CD4-positive, alpha-beta memory T cell (primary cell): Measurements from ENCODE around the gene ETV7. TPM values are rescaled to one million over a fixed set of nuclear protein-coding genes. Genes with fewer than 3 reads are reported as not detected.

Experiments used
- CTCF ChIA-PET: fragments of 350-600 bp; sonication (Branson Sonifier 250); formaldehyde crosslinking; loops from one replicate; lab custom pipeline; 2021; ENCODE audit warnings: inconsistent platforms; ENCODE audit not compliant: partially characterized antibody; lab: Charles Lee
- POLR2A ChIA-PET: fragments of 350-600 bp; sonication (Branson Sonifier 250); formaldehyde crosslinking; loops from one replicate; lab custom pipeline; 2021; ENCODE audit not compliant: partially characterized antibody; lab: Charles Lee
- DNase-seq, 5 donors: peaks; one replicate each; pipeline versions ENCODE4 v3.0.0 to v3.0.0-alpha.2; 2020 to 2022; ENCODE audit warnings: mixed read lengths in 1 of 5
- H3K27ac ChIP-seq: one replicate; pipeline ENCODE4 v1.7.0; 2013; ENCODE audit warnings: low read depth, low read length
- H3K27me3 ChIP-seq: 2 replicates; pipeline ENCODE4 v1.7.0; 2013; ENCODE audit warnings: mild to moderate bottlenecking, low read length, moderate library complexity; ENCODE audit not compliant: insufficient read depth
- H3K36me3 ChIP-seq: 2 replicates; pipeline ENCODE4 v1.7.0; 2013; ENCODE audit warnings: mild to moderate bottlenecking, low read length, moderate library complexity; ENCODE audit not compliant: insufficient read depth
- H3K4me1 ChIP-seq: 2 replicates; pipeline ENCODE4 v1.7.0; 2013; ENCODE audit warnings: mild to moderate bottlenecking, low read length, moderate library complexity; ENCODE audit not compliant: insufficient read depth
- H3K4me3 ChIP-seq, 2 donors: one replicate each; pipeline ENCODE4 v1.7.0; 2013; ENCODE audit warnings: low read length in 2 of 2, mild to moderate bottlenecking in 1 of 2
- H3K9me3 ChIP-seq, 2 donors: one replicate each; pipeline ENCODE4 v1.7.0; 2013; ENCODE audit warnings: low read length in 2 of 2, control low read depth in 1 of 2; ENCODE audit not compliant: control insufficient read depth in 1 of 2
- H3K27ac Mint-ChIP-seq, 7 donors: one replicate each; pipeline ENCODE4 v1.8.0; 2020 to 2021; ENCODE audit warnings: mixed read lengths in 7 of 7, mild to moderate bottlenecking in 6 of 7, inconsistent platforms in 3 of 7, moderate library complexity in 3 of 7
- H3K27me3 Mint-ChIP-seq, 2 donors: one replicate each; pipeline ENCODE4 v1.8.0; 2020 to 2021; ENCODE audit warnings: mixed read lengths in 2 of 2
- H3K36me3 Mint-ChIP-seq, 2 donors: one replicate each; pipeline ENCODE4 v1.8.0; 2020 to 2021; ENCODE audit warnings: mixed read lengths in 2 of 2, inconsistent platforms in 1 of 2, mild to moderate bottlenecking in 1 of 2
- H3K4me1 Mint-ChIP-seq, 4 donors: one replicate each; pipeline ENCODE4 v1.8.0; 2020 to 2021; ENCODE audit warnings: mixed read lengths in 4 of 4, mild to moderate bottlenecking in 1 of 4
- H3K4me3 Mint-ChIP-seq, 8 donors: one replicate each; pipeline ENCODE4 v1.8.0; 2020 to 2021; ENCODE audit warnings: mixed read lengths in 8 of 8, mild to moderate bottlenecking in 7 of 8, moderate library complexity in 6 of 8, inconsistent platforms in 3 of 8
- H3K9me3 Mint-ChIP-seq, 8 donors: one replicate each; pipeline ENCODE4 v1.8.0; 2020 to 2021; ENCODE audit warnings: mixed read lengths in 8 of 8, mild to moderate bottlenecking in 5 of 8, inconsistent platforms in 3 of 8, moderate library complexity in 1 of 8
- intact Hi-C: fragments of 100-400 bp; cut with micrococcal nuclease; formaldehyde crosslinking; loops from one replicate; pipeline ENCODE4 v1.15.1; 2023
- polyA plus RNA-seq, 2 donors: library from polyadenylated mRNA; unstranded; fragments of 300-500 nt; fragmentation: Illumina TruSeq; gene quantifications; one replicate each; pipeline ENCODE4 v1.2.3, GENCODE V29; 2021
- total RNA-seq, 2 experiments: library from RNA; stranded (reverse); gene quantifications; one replicate each; pipeline ENCODE4 v1.2.3, GENCODE V29; 2021

Gene ETV7
- total and polyA plus RNA-seq, 4 experiments from 2014 or later, result 0.67 to 5.4 (median 3.2) TPM

DNA sequence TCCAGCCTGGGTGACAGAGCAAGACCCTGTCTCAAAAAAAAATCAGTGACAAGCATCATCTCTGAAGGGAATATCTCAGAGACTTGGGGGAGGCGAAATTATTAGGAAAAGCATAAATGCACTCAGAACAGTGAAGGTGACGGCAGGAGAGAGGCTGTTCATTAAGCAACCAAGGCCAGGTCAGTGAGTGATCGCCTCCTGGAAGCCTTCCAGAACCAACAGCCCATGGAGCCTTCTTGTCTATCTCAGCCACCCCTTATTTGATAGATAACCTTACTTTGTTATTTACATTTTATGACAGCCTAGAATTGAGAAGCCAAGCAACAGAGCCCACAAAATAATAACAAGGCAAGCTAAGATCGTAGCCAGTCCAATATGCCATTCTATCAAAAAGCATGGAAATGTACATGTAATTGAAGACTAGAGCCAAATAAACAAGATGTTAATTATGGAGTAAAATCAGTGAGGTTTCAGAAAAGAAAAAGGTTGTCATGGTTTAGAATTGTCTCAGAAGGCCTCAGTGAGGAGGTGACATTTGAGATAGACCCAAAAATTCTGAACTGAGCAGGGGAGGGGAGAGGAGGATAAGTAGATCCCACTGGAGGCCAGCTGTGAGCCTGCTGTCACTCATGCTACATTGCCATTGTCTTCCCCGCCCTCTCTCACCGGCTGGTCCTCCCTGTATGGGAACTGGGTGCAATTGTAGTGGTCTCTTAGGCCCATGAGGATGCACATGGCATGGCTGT, 68.6 kb downstream of the ETV7 start:
- Mint-ChIP-seq H3K9me3 (no peaks in the 10 kb centered on the region), H3K4me3 (no peak overlapping the region), H3K27me3 (no peaks in the 10 kb centered on the region), H3K27ac (no peak overlapping the region), H3K36me3 (no peaks in the 10 kb centered on the region), H3K4me1 (no peaks in the 10 kb centered on the region)
- H3K27ac ChIP-seq, result no peak overlapping the region
- CTCF ChIA-PET, result no interaction called here
- no peak overlapping the region for H3K4me3 ChIP-seq
- no peaks in the 10 kb centered on the region for H3K4me1 ChIP-seq
- no peaks in the 10 kb centered on the region for H3K27me3 ChIP-seq
- POLR2A ChIA-PET, result no interaction called here
- H3K9me3 ChIP-seq, result no peaks in the 10 kb centered on the region
- DNase-seq, result no peak
- intact Hi-C loops, result no loop called here
- no peaks in the 10 kb centered on the region for H3K36me3 ChIP-seq

DNA sequence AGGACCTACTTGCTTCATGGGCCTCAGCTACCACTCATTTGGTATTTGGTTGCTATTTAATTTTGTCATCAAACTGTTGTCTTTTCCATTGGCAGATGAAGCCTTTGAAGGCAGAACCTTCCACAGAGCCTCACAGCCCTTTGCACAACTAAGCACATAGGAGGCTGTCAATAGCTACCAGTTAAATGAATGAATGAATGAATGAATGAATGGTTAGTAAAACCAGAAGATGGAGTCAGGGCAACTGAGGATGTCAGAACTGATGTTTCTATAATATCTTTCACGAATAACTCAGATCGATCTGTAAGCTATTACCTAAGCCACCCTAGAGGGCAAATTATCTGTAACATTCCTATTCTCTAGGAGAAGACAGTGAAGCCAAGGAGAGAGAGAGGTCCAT, 69.8 kb downstream of the ETV7 start:
- H3K27me3 Mint-ChIP-seq, result no peaks in the 10 kb centered on the region
- Histone ChIP-seq H3K27ac (no peak overlapping the region), H3K9me3 (no peaks in the 10 kb centered on the region), H3K27me3 (no peaks in the 10 kb centered on the region), H3K36me3 (no peaks in the 10 kb centered on the region), H3K4me3 (no peak overlapping the region), H3K4me1 (no peaks in the 10 kb centered on the region)
- H3K4me3 Mint-ChIP-seq, result no peak overlapping the region
- DNase-seq, result no peak
- no peaks in the 10 kb centered on the region for H3K36me3 Mint-ChIP-seq
- H3K27ac Mint-ChIP-seq, result no peak overlapping the region
- ChIA-PET POLR2A (no interaction called here), CTCF (interaction anchor here (1.3 to 1.4 kb wide), 2 partner anchors 12 to 15 kb away, joined by 4 to 5 read pairs; no protein-coding TSS in a partner anchor)
- H3K4me1 Mint-ChIP-seq, result no peaks in the 10 kb centered on the region
- H3K9me3 Mint-ChIP-seq, result no peaks in the 10 kb centered on the region
- intact Hi-C loops, result no loop called here

Other genes with a start within 250 kb of the ETV7 start
- 10 to 100 TPM; 36.2 to 36.7 TPM for gene BRPF3, start 190.9 kb downstream of the ETV7 start, total RNA-seq
- 1 to 10 TPM; 1.8 to 7.9 TPM for gene BRPF3, start 190.9 kb downstream of the ETV7 start, polyA plus RNA-seq
- under 1 TPM in 1 of 2 experiments, not detected in 1; 0.42 TPM for gene PNPLA1, start 117.6 kb downstream of the ETV7 start, total RNA-seq
- not detected for gene PNPLA1, start 117.6 kb downstream of the ETV7 start, polyA plus RNA-seq
- gene BNIP5, start 50.8 kb downstream of the ETV7 start, total RNA-seq, result not detected
- gene BNIP5, start 50.8 kb downstream of the ETV7 start, polyA plus RNA-seq, result not detected
- under 1 TPM in 1 of 2 experiments, not detected in 1; 0.25 TPM for gene PXT1, start 55.2 kb upstream of the ETV7 start, total RNA-seq
- gene PXT1, start 55.2 kb upstream of the ETV7 start, polyA plus RNA-seq, result not detected
- gene KCTD20, start 55.3 kb upstream of the ETV7 start, total RNA-seq, result 10 to 100 TPM; 35.2 to 38.9 TPM
- 10 to 100 TPM; 36.8 to 37.3 TPM for gene KCTD20, start 55.3 kb upstream of the ETV7 start, polyA plus RNA-seq
- gene STK38, start 159.8 kb upstream of the ETV7 start, total RNA-seq, result 100 to 1,000 TPM; 186 to 190 TPM
- gene STK38, start 159.8 kb upstream of the ETV7 start, polyA plus RNA-seq, result 100 to 1,000 TPM in 1 of 2 donors, 10 to 100 TPM in 1; 54.3 to 124 TPM
- gene SRSF3, start 206.7 kb upstream of the ETV7 start, total RNA-seq, result 100 to 1,000 TPM; 337 to 350 TPM
- 100 to 1,000 TPM; 293 to 328 TPM for gene SRSF3, start 206.7 kb upstream of the ETV7 start, polyA plus RNA-seq